K562 (cell line): Measurements from ENCODE around the gene PYGO2.

ENCODE experiments used
- CHD1 ChIP-seq: fragments of 200-600 bp; sonication (generic); IDR thresholded peaks from one replicate; pipeline ENCODE4 v1.6.1; 2012; ENCODE audit warnings: mild to moderate bottlenecking, moderate library complexity, low read length, inconsistent platforms
- NFIC ChIP-seq: fragments of 450-650 bp; IDR thresholded peaks from 2 replicates; pipeline ENCODE4 v1.6.1; 2017; ENCODE audit warnings: mild to moderate bottlenecking, inconsistent platforms

- no peak for TF ChIP-seq CHD1
- TF ChIP-seq NFIC, result 0 out of 2 replicates have a peak, but pooled peaks have one; percentile 9
Measured at GRCh38 chr1:154961207-154962155, at the start of gene PYGO2.
